CD8-positive, alpha-beta memory T cell (primary cell): ENCODE data around the gene PRIM2. TPM values are rescaled to one million over a fixed set of nuclear protein-coding genes. Genes with fewer than 3 reads are reported as not detected.
"Not testable (repeated sequence)": the region's sequence is repeated elsewhere in the genome, so short reads cannot be mapped to it uniquely, and the experiment has no call there.

Experiments used
- CTCF ChIA-PET: fragments of 350-600 bp; sonication (Branson Sonifier 250); formaldehyde crosslinking; loops from one replicate; lab custom pipeline; 2021; ENCODE audit warnings: antibody characterized with exemption; lab: Charles Lee
- POLR2A ChIA-PET: fragments of 350-600 bp; sonication (Branson Sonifier 250); formaldehyde crosslinking; loops from one replicate; lab custom pipeline; 2021; ENCODE audit warnings: antibody characterized with exemption; lab: Charles Lee
- DNase-seq, 5 donors: peaks; one replicate each; pipeline versions ENCODE4 v3.0.0 to v3.0.0-alpha.2; 2020 to 2022; ENCODE audit warnings: mixed read lengths in 1 of 5
- H3K27ac ChIP-seq: one replicate; pipeline ENCODE4 v1.7.0; 2013; ENCODE audit warnings: low read depth, mild to moderate bottlenecking, low read length, moderate library complexity
- H3K27me3 ChIP-seq: 2 replicates; pipeline ENCODE4 v1.7.0; 2013; ENCODE audit warnings: low read length, mild to moderate bottlenecking; ENCODE audit not compliant: insufficient read depth, poor library complexity, severe bottlenecking
- H3K36me3 ChIP-seq: 2 replicates; pipeline ENCODE4 v1.7.0; 2013; ENCODE audit warnings: mild to moderate bottlenecking, low read length, moderate library complexity; ENCODE audit not compliant: insufficient read depth
- H3K4me1 ChIP-seq: 2 replicates; pipeline ENCODE4 v1.7.0; 2013; ENCODE audit warnings: mild to moderate bottlenecking, low read length, moderate library complexity; ENCODE audit not compliant: insufficient read depth
- H3K4me3 ChIP-seq: 2 replicates; pipeline ENCODE4 v1.7.0; 2013; ENCODE audit warnings: mild to moderate bottlenecking, low read length
- H3K9me3 ChIP-seq: 2 replicates; pipeline ENCODE4 v1.7.0; 2013; ENCODE audit warnings: mild to moderate bottlenecking, low read length
- H3K27ac Mint-ChIP-seq, 8 donors: one replicate each; pipeline ENCODE4 v1.8.0; 2020 to 2021; ENCODE audit warnings: mixed read lengths in 8 of 8, mild to moderate bottlenecking in 6 of 8, inconsistent platforms in 3 of 8, moderate library complexity in 3 of 8
- H3K27me3 Mint-ChIP-seq, 2 donors: one replicate each; pipeline ENCODE4 v1.8.0; 2020 to 2021; ENCODE audit warnings: mixed read lengths in 2 of 2, mild to moderate bottlenecking in 1 of 2, moderate library complexity in 1 of 2
- H3K36me3 Mint-ChIP-seq, 3 donors: one replicate each; pipeline ENCODE4 v1.8.0; 2020 to 2021; ENCODE audit warnings: mixed read lengths in 3 of 3, inconsistent platforms in 1 of 3, mild to moderate bottlenecking in 1 of 3
- H3K4me1 Mint-ChIP-seq, 3 donors: one replicate each; pipeline ENCODE4 v1.8.0; 2020 to 2021; ENCODE audit warnings: mixed read lengths in 3 of 3, inconsistent platforms in 1 of 3, mild to moderate bottlenecking in 1 of 3
- H3K4me3 Mint-ChIP-seq, 7 donors: one replicate each; pipeline ENCODE4 v1.8.0; 2020 to 2021; ENCODE audit warnings: mixed read lengths in 7 of 7, mild to moderate bottlenecking in 6 of 7, moderate library complexity in 4 of 7, inconsistent platforms in 2 of 7
- H3K9me3 Mint-ChIP-seq, 5 donors: one replicate each; pipeline ENCODE4 v1.8.0; 2020 to 2022; ENCODE audit warnings: mixed read lengths in 5 of 5, mild to moderate bottlenecking in 3 of 5, moderate library complexity in 2 of 5, inconsistent platforms in 1 of 5
- polyA plus RNA-seq: library from polyadenylated mRNA; unstranded; fragments of 300-500 nt; fragmentation: Illumina TruSeq; gene quantifications from one replicate; pipeline ENCODE4 v1.2.3, GENCODE V29; 2021
- total RNA-seq, 2 experiments: library from RNA; stranded (reverse); gene quantifications; one replicate each; pipeline ENCODE4 v1.2.3, GENCODE V29; 2021

PRIM2 gene
- total and polyA plus RNA-seq, 3 experiments from 2014 or later = 7.0 to 35.2 (median 34.8) TPM

- CTCF ChIA-PET, H3K4me1 ChIP-seq, H3K36me3 ChIP-seq, DNase-seq, H3K9me3 ChIP-seq, H3K27ac ChIP-seq, POLR2A ChIA-PET, H3K4me3 ChIP-seq, H3K4me1 Mint-ChIP-seq, H3K27me3 Mint-ChIP-seq, H3K36me3 Mint-ChIP-seq, H3K27me3 ChIP-seq, H3K9me3 Mint-ChIP-seq, H3K4me3 Mint-ChIP-seq, H3K27ac Mint-ChIP-seq: not testable (repeated sequence)
Measured at GRCh38 chr6:57529755-57530154, 212.3 kb downstream of the PRIM2 start.

GRCh38 chr6:57532660-57533059, 215.2 kb downstream of the PRIM2 start:
- H3K36me3 ChIP-seq, H3K27me3 ChIP-seq, H3K27ac Mint-ChIP-seq, H3K4me1 Mint-ChIP-seq, H3K9me3 Mint-ChIP-seq, H3K9me3 ChIP-seq, DNase-seq, H3K4me3 Mint-ChIP-seq, H3K4me1 ChIP-seq, H3K27me3 Mint-ChIP-seq, CTCF ChIA-PET, H3K36me3 Mint-ChIP-seq, H3K4me3 ChIP-seq, H3K27ac ChIP-seq, POLR2A ChIA-PET: not testable (repeated sequence)

GRCh38 chr6:57535121-57535520, 217.7 kb downstream of the PRIM2 start:
- Mint-ChIP-seq H3K27ac (peak overlapping the region in 1 of 8 donors; percentile 33), H3K36me3 (peaks cover 4 to 14% (median 5%) of the 10 kb centered on the region in 3 donors)
- CTCF ChIA-PET, H3K9me3 ChIP-seq, POLR2A ChIA-PET, H3K4me1 Mint-ChIP-seq, H3K27me3 ChIP-seq, H3K4me3 ChIP-seq, H3K27me3 Mint-ChIP-seq, DNase-seq, H3K4me1 ChIP-seq, H3K9me3 Mint-ChIP-seq, H3K4me3 Mint-ChIP-seq, H3K36me3 ChIP-seq, H3K27ac ChIP-seq: not testable (repeated sequence)

- peaks cover 4 to 15% (median 6%) of the 10 kb centered on the region in 3 donors for H3K36me3 Mint-ChIP-seq
- DNase-seq, POLR2A ChIA-PET, H3K27ac Mint-ChIP-seq, H3K4me3 Mint-ChIP-seq, H3K27me3 Mint-ChIP-seq, H3K4me1 Mint-ChIP-seq, H3K36me3 ChIP-seq, H3K27ac ChIP-seq, CTCF ChIA-PET, H3K4me1 ChIP-seq, H3K9me3 ChIP-seq, H3K4me3 ChIP-seq, H3K9me3 Mint-ChIP-seq, H3K27me3 ChIP-seq: not testable (repeated sequence)
Measured at GRCh38 chr6:57535994-57536393, 218.6 kb downstream of the PRIM2 start.

GRCh38 chr6:57537916-57538315, 220.5 kb downstream of the PRIM2 start:
- H3K4me3 ChIP-seq, H3K27me3 Mint-ChIP-seq, H3K4me3 Mint-ChIP-seq, H3K27ac Mint-ChIP-seq, H3K27me3 ChIP-seq, H3K9me3 Mint-ChIP-seq, DNase-seq, H3K4me1 ChIP-seq, H3K36me3 ChIP-seq, H3K9me3 ChIP-seq, H3K27ac ChIP-seq, H3K4me1 Mint-ChIP-seq, POLR2A ChIA-PET, CTCF ChIA-PET: not testable (repeated sequence)
- H3K36me3 Mint-ChIP-seq = peaks cover 4 to 15% (median 6%) of the 10 kb centered on the region in 3 donors

- POLR2A ChIA-PET, H3K27me3 ChIP-seq, H3K4me1 ChIP-seq, H3K36me3 ChIP-seq, H3K27ac Mint-ChIP-seq, H3K27me3 Mint-ChIP-seq, DNase-seq, H3K4me3 ChIP-seq, H3K9me3 ChIP-seq, H3K9me3 Mint-ChIP-seq, H3K27ac ChIP-seq, H3K4me3 Mint-ChIP-seq, CTCF ChIA-PET, H3K4me1 Mint-ChIP-seq, H3K36me3 Mint-ChIP-seq: not testable (repeated sequence)
Measured at GRCh38 chr6:57551961-57552360, 234.5 kb downstream of the PRIM2 start.

GRCh38 chr6:57557855-57558254, 240.4 kb downstream of the PRIM2 start:
- H3K4me1 Mint-ChIP-seq, H3K27ac Mint-ChIP-seq, H3K36me3 ChIP-seq, H3K4me3 ChIP-seq, DNase-seq, H3K27me3 Mint-ChIP-seq, H3K4me3 Mint-ChIP-seq, POLR2A ChIA-PET, CTCF ChIA-PET, H3K27me3 ChIP-seq, H3K9me3 ChIP-seq, H3K36me3 Mint-ChIP-seq, H3K9me3 Mint-ChIP-seq, H3K27ac ChIP-seq, H3K4me1 ChIP-seq: not testable (repeated sequence)

GRCh38 chr6:57559170-57559569, 241.7 kb downstream of the PRIM2 start:
- H3K27me3 Mint-ChIP-seq, H3K36me3 ChIP-seq, H3K9me3 Mint-ChIP-seq, H3K4me3 ChIP-seq, H3K9me3 ChIP-seq, CTCF ChIA-PET, H3K4me1 Mint-ChIP-seq, H3K27ac ChIP-seq, H3K27ac Mint-ChIP-seq, DNase-seq, POLR2A ChIA-PET, H3K27me3 ChIP-seq, H3K36me3 Mint-ChIP-seq, H3K4me1 ChIP-seq, H3K4me3 Mint-ChIP-seq: not testable (repeated sequence)

GRCh38 chr6:57562233-57562632, 244.8 kb downstream of the PRIM2 start:
- H3K27me3 ChIP-seq, DNase-seq, H3K27ac ChIP-seq, H3K36me3 ChIP-seq, H3K4me1 ChIP-seq, H3K9me3 ChIP-seq, H3K4me3 Mint-ChIP-seq, H3K4me3 ChIP-seq, H3K4me1 Mint-ChIP-seq, CTCF ChIA-PET, H3K27ac Mint-ChIP-seq, POLR2A ChIA-PET, H3K36me3 Mint-ChIP-seq, H3K9me3 Mint-ChIP-seq, H3K27me3 Mint-ChIP-seq: not testable (repeated sequence)
